Lower leg skin (tissue), 4 donors: ENCODE results near the gene CYLD. TPM values are rescaled to one million over a fixed set of nuclear protein-coding genes. Genes with fewer than 3 reads are reported as not detected.
A peak's percentile ranks its signal among the peaks of the same experiment; 100 is the strongest.

Experiments used
- DNase-seq, 2 donors: peaks; one replicate each; pipeline ENCODE4 v3.0.0-alpha.2; 2019; ENCODE audit warnings: low spot score in 2 of 2
- H3K4me3 ChIP-seq: fragments of 200-600 bp; sonication (generic); 2 replicates; pipeline ENCODE4 v1.5.1; 2017; ENCODE audit warnings: mild to moderate bottlenecking, low read depth; ENCODE audit not compliant: poor library complexity, severe bottlenecking
- CTCF ChIP-seq, 3 donors: fragments of 450-650 bp; IDR thresholded peaks; one replicate each; pipeline ENCODE4 v1.5.1; 2016; ENCODE audit warnings: antibody characterized with exemption in 3 of 3, mild to moderate bottlenecking in 3 of 3, moderate library complexity in 2 of 3
- POLR2A ChIP-seq, 2 donors: fragments of 450-650 bp; IDR thresholded peaks; one replicate each; pipeline ENCODE4 v1.6.1; 2016 to 2017; ENCODE audit warnings: antibody characterized with exemption in 2 of 2, mild to moderate bottlenecking in 1 of 2, moderate library complexity in 1 of 2
- WGBS, 2 donors: methylation state at CpG; one replicate each; pipeline ENCODE4 v1.1.5; 2018; 5-methylcytosine and 5-hydroxymethylcytosine counted together
- intact Hi-C: fragments of 100-400 bp; cut with DNase I; formaldehyde crosslinking; loops from one replicate; pipeline ENCODE4 v1.15.0; 2023; ENCODE audit warnings: low total_unique reads
- total RNA-seq, 4 donors: library from RNA; depleted of rRNA; stranded (reverse); fragments of >200 nt; gene quantifications; one replicate each; pipeline ENCODE4 v1.1.0, GENCODE V29; 2016

CYLD gene
- total RNA-seq, 4 donors from 2014 or later = 35.8 to 50.3 (median 41.8) TPM

GRCh38 chr16:50708373-50709060 is 33.4 kb upstream of the CYLD start:
- 67 to 79% methylated on average over 10 of the region's 10 CpGs for WGBS, 2 donors
- no peak overlapping the region for H3K4me3 ChIP-seq
- no peak for DNase-seq
- intact Hi-C loops = no loop called here
- TF ChIP-seq CTCF (IDR thresholded peaks at IDR 0.05) = no peak
- TF ChIP-seq POLR2A (IDR thresholded peaks at IDR 0.05) = no peak

GRCh38 chr16:50709061-50709684 is 32.7 kb upstream of the CYLD start:
- no peak for DNase-seq
- 73 to 82% methylated on average over 8 of the region's 8 CpGs for WGBS, 2 donors
- no peak overlapping the region for H3K4me3 ChIP-seq
- no peak for TF ChIP-seq CTCF (IDR thresholded peaks at IDR 0.05)
- TF ChIP-seq POLR2A (IDR thresholded peaks at IDR 0.05) = no peak
- intact Hi-C loops = no loop called here

GRCh38 chr16:50709980-50710379 is 31.9 kb upstream of the CYLD start:
- WGBS, 2 donors = 93% methylated on average over 5 of the region's 5 CpGs
- DNase-seq = no peak
- intact Hi-C loops = no loop called here
- no peak for TF ChIP-seq CTCF (IDR thresholded peaks at IDR 0.05)
- TF ChIP-seq POLR2A (IDR thresholded peaks at IDR 0.05) = no peak
- H3K4me3 ChIP-seq = no peak overlapping the region

- no peak for DNase-seq
- TF ChIP-seq CTCF (IDR thresholded peaks at IDR 0.05) (no peak), POLR2A (IDR thresholded peaks at IDR 0.05) (no peak)
- intact Hi-C loops = no loop called here
- H3K4me3 ChIP-seq = no peak overlapping the region
- WGBS, 2 donors = 94 to 95% methylated on average over 21 of the region's 21 CpGs
Observed at GRCh38 chr16:50711040-50711439, 30.8 kb upstream of the CYLD start.

- intact Hi-C loops = no loop called here
- peak in 1 of 2 donors; percentile 84 for DNase-seq
- TF ChIP-seq POLR2A (IDR thresholded peaks at IDR 0.05) (no peak), CTCF (IDR thresholded peaks at IDR 0.05) (no peak)
- WGBS, 2 donors = 84 to 87% methylated on average over 24 of the region's 25 CpGs
- no peak overlapping the region for H3K4me3 ChIP-seq
Observed at GRCh38 chr16:50711862-50712559, 29.9 kb upstream of the CYLD start.
